Midbrain (tissue), 1 donor: Measurements from ENCODE around the gene TSNAX.
A peak's percentile ranks its signal among the peaks of the same experiment; 100 is the strongest.

Experiments
- DNase-seq: peaks from one replicate; lab custom pipeline; 2025; lab: John Stamatoyannopoulos, UW

TSNAX gene

DNA sequence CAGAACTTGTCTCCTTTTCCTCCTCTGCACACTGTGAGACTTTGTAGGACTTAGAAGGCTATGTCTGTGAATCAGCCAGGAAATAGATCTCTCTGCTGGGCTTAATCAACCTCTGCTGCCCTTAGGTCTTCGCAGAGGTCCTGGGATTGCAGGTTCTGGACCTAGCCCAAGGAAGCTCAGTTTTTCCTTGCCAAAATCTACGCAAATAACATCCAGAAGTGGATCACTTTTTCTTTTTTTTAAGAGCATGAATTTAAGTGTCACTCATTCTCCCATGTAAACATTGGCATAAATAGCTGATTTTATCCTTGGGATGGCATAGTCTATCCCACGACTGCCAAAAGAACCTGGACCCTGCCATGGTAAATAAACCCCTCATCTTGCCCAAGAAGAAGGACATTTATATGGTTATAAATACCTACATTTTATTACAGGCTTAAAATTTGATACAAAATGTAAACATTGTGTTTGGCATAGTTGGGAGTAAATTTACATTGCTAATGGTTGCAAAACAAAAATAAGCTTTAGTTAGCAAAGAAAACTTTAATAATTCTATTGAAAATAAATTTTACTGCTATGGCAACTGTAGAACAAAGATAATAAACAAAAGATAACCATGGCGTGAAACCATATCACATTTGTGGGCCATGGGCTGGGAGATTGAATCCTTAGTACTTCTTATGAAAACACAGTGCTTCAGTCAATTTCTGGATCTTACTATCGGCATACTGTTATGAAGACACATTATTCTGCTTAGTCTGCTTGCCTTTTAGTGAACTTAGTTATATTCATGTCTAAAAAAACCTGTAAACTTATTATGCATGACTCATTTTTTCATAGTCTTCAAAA is 73.6 kb downstream of the TSNAX start:
- DNase-seq, result no peak

DNA sequence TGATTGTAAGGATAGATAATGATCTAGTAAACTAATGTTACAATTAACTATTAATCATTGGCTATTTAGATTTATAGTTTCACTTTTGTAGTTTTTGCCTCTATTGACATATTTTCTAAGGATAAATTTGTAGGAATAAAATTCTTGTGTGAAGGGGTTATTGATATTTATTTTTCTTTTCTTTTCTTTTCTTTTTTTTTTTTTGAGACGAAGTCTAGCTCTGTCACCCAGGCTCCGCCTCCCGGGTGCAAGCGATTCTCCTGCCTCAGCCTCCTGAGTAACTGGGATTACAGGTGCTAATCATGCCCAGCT is 74.2 kb downstream of the TSNAX start:
- no peak for DNase-seq

DNA sequence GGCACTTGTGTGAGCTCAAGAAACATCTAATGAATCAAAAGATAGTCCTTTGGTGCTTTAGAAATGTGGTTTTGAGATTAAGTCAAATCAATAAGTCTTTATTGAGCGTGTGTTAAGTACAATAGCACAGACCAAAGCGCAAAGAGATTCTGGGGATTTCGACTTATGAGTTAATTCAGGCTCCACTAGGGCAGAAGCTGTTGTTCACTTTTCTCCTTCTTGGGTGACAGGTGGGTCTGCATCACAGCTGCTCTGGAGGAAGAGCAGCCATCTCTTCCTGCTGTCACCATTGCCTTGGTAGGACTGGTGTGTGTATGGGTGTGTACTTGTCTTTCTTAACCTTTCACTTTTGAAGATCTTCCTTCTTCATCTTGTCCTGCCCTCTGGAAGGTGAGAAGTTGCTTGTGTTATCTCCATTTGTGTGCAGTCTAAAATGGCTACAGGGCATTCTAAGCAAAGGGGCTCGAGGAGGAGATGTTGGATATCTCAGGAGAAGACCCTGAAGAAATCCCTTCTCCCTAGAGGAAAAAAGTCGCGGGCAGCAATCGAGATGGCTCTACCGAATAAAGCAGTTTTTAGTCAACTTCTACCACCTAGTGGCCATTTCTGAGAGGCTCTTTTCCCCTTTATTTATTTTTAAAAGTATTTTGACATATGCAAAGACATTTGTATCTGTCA is 75.3 kb downstream of the TSNAX start:
- peak; percentile 82 for DNase-seq

DNA sequence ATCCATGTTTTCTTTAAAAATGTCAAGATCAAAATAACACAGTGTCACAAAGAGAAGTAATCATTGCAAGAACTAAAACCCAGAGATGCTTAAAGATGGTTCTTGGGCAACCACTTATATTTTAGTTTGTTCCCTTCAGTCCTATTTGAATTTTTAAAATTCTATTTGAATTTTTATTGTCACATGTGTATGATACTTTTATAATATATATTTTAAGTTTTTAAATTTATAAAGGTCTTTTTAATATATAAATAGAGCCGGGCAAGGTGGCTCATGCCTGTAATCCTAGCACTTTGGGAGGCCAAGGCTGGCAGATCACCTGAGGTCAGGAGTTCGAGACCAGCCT is 75.8 kb downstream of the TSNAX start:
- no peak for DNase-seq

DNA sequence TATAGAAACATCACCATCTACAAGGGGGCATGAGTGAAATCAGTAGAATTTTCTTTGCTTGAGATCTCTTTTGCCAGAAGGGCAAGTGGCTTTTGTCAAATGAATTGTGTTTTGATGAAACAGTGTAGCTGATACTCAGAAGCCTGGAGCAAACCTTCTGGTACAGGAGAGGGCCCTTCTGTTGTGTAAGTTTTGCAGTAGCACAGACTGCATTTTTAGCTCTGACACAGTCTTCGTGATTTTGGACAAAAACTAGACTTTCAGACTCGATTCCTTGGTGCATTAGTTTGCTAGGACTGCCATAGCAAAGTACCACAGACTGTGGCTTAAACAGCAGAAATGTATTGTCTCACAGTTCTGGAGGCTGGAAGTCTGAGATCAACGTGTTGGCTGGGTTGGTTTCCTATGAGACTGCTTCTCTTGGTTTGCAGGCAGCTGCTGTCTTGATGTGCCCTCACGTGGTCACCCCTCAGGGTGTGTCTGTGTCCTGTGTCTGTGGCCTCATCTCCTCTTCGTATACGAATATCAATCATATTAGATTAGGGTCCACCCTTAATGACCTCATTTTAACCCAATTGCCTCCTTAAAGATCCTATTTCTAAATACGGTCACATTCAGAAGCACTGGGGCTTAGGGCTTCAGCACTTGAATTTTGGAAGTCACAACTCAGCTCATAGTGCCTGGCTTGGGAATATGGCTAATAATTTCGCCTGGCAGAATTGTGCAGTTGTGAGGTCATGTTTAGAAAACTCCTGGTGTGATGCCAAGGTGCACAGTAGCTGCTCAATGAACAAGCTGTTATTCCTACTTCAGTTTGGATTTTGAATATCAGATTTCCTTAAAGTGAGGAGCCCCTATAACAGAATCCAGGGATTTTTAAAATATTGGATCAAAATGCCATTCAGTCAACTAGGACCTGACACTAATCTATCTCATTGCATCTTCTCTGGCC is 77.0 kb downstream of the TSNAX start:
- no peak for DNase-seq

DNA sequence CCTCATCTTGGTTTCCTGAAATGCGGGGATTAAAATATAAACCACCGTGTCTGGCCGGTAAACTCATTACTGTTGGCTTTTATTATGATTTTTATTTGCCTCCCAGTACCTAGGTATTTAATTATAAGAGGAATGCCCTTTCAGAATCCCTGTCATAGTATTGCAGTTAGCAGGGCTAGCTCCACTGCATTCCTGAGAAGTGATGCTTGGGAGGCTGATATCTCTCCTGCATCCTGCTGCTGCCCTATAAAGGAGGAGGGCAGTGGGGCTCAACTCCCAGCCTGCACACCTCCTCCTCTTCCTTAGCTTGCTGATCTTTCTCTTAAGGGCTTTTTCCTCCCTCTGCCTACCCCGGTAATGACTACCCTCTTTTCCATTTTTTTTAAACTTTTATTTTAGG is 78.2 kb downstream of the TSNAX start:
- DNase-seq, result no peak

DNA sequence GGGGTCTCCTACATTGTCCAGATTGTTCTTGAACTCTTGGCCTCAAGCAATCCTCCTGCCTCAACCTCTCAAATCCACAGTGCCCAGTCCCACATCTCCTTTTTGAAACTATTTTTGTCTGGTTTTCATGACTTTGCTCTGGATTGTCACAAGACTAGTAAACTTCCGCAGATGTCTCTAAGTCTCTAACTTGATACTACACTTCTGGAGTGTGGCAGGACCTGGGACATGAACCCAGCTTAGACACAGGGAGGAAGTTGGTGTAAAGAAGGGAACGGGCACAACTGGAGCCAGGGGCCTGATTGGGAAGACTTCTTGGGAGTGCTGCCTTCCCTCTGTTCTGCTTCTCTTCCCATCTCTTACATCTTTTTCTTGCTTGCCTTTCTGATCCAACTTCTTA is 81.9 kb downstream of the TSNAX start:
- DNase-seq, result no peak

DNA sequence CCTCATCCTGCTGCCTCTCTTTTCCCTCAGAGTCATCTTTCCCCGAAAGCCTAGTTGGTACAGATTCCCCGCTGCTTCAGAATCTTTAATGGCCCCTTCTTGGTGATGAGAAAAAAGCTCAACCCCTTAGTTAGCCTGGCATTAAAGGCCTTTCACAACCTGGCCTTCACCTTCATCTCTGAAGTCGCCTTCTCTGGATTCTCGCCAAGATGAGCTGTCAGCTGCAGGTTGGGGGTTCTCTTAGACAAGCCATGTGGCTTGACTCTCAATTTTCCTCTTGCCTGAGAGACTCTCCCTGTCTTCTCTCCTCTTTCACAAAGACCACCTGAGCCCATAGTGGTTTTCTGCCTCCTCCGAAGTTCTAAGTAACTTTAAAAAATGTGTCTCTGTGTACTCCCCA is 82.6 kb downstream of the TSNAX start:
- DNase-seq, result no peak

DNA sequence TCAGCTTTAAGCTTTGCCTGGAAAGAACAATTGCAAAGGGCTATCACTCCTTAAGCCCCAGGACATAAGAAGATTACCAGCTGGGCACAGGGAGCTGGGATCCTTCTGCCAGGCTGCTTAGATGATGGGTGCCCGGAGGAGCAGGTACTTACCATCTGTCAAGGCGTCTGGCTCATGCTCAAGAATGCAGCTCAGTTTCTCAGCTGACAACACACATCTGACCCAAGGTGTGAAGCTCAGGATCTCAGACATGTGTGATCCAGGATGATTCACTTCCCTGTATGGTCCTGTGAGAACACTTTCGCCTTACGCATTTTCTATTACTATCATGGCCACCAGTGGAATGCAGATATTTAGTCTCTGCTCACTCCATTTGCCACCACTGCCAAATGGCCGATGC is 83.4 kb downstream of the TSNAX start:
- DNase-seq, result no peak

DNA sequence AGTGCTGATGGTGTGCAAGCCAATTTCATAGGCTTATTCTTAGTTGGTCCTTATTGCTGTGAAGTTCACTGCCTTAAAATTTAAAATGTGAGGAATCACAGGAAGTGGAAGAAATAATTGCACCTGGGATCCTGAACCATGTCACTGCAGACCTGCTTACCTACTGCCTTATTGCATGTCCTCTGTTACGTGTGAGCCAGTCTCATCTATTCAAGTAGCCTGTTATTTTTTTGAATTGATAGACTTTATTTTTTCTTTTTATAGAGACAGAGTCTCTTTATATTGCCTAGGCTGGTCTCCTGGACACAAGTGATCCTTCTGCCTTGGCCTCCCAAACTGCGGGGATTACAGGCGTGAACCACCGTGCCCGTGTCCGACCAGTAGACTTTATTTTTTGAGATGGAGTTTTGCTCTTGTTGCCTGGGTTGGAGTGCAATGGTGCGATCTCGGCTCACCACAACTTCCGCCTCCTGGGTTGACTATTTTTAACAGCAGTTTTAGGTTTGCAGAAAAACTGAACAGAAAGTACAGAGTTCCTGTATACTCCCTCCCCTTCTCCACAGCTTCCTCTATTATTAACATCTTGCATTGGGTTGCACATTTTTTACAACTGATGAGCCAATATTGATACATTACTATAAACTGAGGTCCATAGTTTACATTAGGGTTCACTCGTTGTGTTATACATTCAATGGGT is 84.1 kb downstream of the TSNAX start:
- no peak for DNase-seq

DNA sequence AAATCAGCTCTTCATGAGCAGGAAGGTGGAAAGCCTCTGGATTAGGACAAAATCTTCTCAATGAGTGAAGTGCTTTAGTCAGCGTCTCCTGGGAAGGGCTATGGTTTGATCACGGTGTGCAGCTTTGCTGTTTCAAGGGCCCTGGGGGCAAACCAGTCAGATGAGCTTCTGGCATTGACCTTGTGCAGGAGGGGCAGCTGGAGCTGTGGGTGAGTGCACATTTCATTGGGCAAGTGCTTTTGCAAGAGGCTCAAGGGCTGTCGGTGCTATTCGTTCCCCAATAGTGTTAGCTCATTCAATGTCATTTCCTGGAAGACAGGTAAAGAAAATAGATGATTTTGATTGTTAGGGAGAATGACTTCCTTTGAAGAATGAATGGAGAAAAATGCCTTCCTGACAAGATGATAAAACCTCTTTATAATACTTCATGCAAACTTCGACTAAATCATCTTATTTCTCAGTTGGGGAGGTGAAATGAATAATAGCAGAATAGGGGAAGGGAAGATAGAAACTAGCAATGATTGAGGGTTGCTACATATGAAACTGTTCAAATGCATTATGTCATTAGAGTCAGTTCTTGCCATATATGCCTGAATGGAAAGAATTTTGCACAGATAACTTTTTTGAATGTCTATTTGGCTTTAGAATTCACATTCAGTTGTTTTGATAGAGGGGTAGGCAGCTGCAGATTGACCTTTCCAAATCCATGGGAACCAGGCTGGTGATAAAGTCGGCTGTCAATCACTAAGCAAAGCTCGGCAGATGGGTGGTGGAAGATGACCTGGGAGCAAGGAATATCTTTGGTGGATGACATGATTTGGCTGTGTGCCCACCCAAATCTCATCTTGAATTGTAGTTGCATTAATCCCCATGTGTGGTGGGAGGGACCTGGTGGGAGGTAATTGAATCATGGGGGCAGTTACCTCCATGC is 85.2 kb downstream of the TSNAX start:
- no peak for DNase-seq
